HG03378 (cell line): ENCODE data around the gene SPSB1.
"Not testable (repeated sequence)": the region's sequence is repeated elsewhere in the genome, so short reads cannot be mapped to it uniquely, and the experiment has no call there.

Experiments
- ATAC-seq: cut with Tn5 transposase; IDR thresholded peaks from one replicate; pipeline ENCODE4 v1.9.1; 2021; ENCODE audit warnings: mild to moderate bottlenecking, moderate library complexity; ENCODE audit not compliant: unreplicated experiment

Gene SPSB1

DNA sequence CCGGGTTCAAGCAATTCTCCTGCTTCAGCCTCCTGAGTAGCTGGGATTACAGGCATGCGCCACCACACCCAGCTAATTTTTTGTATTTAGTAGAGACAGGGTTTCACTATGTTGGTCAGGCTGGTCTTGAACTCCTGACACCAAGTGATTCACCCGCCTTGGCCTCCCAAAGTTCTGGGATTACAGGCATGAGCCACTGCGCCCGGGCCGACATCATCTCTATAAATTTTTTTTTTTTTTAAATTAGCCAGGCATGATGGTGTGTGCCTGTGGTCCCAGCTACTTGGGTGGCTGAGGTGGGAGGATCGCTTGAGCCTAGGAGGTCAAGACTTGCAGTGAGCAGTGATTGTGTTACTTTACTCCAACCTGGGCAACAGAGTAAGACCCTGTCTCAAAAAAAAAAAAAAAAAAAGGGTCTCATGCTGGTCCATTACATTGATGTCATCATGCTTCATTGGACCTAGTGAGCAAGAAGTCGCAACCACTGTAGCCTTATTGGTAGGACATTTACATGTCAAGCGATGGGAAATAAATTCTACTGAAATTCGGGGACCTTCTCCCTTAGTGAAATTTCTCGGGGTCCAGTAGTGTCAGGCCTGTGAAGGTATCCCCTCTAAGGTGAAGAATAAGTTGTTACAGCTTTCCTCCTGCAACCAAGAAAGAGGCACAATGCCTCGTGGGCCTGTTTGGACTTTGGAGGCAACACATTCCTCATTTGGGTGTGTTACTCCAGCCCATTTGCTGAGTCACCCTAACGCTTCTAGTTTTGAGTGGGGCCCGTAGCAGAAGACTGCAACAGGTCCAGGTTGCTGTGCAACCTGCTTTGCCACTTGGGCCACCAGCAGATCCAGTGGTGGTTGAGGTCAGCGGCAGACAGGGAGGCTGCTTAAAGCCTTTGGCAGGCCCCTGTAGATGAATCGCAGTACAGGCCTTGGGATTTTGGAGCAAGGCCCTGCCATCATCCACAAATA, 7.2 kb downstream of the SPSB1 start:
- not testable (repeated sequence) for ATAC-seq

DNA sequence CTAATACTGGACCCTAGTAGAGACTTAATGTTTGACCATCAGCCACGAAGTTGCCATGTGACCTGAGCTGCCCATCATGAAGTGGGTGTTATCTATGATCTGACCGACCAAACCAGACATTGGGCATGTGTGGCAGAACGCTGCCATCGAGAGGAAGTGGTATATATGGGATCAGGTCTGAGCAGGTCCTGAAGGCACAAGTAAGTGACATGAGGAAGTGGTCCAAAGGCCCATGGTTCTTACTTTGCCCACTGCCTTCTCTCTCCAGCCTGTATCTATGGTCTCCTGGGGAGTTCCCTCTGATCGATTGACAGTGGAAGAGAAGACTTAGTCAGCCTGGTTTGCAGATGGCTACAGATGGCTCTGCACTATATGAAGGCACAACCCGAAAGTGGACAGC, 7.9 kb downstream of the SPSB1 start:
- ATAC-seq: no peak

DNA sequence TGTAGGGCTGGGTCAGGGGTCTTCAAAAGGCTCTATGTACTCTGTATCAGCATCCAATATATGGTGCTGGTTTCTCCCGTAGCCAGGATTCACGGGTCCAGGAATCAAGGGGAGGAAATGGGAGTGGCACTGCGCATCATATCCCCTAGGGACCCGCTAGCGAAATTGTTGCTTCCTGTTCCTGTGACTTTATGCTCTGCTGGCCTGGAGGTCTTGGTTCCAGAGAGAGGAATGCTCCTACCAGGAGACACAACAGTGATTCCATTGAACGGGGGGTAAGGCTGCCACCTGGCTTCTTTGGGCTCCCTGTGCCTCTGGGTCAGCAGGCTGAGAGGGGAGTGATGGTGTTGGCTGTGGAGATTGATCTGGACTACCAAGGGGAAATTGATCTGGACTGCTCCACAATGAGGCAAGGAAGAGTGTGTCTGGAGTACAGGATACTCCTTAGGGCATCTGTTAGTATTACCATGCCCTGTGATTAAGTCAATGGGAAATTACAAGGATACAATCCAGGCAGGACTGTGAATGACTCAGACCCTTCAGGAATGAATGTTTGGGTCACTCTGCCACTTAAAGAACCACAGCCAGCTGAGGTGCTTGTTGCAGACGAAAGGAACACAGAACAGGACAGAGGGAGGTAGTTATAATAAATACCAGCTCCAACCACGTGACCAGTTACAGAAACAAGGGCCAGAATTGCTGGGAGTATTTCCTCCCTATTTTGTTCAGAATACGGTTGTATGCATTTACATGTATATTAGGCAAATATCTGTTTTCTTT, 10.2 kb downstream of the SPSB1 start:
- no peak for ATAC-seq

DNA sequence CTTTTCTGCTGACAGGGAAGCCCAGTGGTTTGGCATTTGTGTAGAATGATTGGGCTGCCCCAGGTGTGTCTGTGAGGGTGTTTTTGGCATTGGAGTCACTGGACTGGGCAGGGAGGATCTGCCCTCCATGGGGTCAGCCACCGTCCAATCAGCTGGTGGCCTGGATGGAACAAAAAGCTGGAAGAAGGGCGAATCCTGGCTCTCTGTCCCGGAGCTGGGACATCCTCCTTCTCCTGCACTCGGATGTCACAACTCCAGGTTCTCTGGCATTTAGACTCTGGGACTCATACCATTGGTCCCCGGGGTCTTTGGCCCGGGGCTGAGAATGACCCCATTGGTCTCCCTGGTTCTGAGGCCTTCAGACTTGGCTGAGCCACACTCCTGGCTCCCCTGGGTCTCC, 11.2 kb downstream of the SPSB1 start:
- ATAC-seq: no peak

DNA sequence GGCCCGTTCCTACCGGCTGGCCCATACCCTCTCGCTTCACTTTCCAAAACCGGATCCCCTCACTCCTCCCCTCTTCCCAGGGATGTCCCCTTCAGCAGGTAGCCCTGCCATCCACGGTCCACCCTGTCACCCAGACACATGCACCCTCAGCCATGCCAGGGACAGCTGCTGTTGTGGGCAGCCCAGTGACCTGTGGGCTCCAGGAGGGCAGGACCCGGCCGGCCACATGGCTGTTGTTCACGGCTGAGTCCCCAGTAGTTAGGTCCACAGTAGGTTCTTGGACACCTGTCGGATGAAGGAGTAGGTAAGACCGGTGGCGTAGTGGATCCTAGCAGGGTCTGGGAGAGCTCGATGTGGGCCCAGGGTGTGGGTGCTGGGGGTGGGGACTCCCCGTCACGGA, 12.5 kb downstream of the SPSB1 start:
- no peak for ATAC-seq

DNA sequence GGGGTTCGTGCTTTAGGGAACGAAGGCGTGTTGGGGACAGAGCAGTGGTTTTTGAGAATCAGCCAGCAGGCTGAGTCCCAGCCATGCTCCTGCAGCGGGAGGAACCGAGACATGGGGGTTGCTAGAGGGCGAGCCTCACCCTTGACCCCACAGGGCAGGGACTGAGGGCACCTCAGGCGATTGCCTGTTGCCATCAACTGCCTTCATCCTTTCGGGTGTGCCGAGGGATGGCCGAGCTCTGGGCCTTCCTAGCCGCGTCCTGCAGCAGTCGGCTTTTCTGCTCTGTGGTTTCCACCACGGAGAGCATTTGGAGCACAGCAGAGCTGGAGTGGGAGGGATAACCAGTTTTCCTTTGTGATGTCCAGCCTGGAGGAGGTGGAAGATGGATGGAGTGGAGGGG, 13.3 kb downstream of the SPSB1 start:
- ATAC-seq: no peak

DNA sequence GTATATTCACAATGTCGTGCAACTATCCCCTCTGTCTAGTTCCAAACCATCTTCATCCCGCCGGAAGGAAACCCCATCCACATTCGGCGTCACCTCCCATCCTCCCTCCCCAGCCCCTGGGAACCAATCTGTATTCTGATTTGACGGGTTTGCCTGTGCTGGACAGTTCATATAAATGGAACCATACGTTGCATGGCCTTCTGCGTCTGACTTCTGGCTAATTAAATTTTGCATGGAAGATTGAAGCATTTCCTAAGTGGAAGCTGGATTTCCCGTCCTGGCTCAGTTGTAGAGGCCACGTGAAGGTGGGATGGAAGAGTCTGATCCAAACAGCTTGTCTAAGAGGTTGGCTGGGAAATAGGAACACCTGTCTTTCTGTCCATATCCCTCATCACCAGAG, 14.6 kb downstream of the SPSB1 start:
- no peak for ATAC-seq

DNA sequence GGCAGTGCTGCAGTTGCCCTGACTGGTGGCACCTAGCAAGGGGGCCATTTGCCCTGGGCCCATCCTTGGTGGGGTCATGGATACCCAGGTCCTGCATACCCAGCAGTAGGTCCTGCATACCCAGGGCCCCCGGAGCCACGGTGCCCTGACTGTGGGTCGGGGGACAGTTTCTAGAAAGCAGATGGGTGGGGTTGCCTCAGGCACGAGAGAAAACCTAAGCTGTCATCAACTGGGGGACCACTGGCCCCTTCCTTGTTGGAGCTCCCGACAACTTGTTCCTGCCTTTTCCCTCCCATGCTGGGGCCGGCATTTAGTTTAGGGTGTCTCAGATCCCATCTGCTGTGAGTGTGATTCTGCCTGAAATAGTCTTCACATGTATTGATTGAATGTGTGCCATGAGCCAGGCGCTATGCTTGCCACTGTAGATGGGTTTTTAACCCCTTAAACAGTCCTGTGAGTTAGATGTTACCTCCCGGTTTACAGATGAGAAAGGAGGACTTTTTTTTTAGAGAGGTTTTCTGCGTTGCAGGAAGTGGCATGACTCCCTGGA, 15.6 kb downstream of the SPSB1 start:
- no peak for ATAC-seq

DNA sequence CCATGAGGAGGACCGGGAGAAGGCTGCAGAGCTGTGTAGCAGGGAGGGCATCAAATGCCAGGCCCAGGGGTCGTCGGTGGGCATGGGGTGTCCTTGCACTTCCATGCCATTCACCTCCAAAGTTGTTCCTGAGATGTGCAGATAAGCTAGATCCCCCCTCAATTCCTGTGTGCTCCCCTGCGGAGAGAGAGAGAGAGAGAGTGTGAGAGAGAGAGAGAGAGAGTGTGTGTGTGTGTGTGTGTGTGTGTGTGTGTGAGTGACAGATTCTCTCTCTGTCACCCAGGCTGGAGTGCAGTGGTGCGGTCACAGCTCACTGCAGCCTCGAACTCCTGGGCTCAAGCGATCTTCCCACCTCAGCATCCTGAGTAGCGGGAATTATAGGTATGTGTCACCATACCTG, 16.4 kb downstream of the SPSB1 start:
- ATAC-seq: no peak

DNA sequence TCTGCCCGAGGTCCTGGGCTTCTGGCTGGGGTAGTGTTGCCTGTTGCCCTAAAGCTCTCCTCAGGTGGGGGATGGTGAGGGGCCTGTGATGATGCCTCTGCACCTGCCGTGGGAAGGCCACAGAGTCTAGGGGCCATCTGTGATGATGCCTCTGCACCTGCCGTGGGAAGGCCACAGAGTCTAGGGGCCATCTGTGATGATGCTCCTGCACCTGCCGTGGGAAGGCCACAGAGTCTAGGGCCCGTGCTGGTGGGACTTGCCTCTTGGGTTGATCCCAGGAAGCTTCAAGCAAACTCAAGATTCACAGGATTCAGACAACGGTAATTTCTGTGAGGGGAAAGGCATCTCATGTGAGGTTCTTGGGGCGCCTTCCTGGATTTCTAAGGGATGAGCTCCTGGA, 17.3 kb downstream of the SPSB1 start:
- no peak for ATAC-seq

DNA sequence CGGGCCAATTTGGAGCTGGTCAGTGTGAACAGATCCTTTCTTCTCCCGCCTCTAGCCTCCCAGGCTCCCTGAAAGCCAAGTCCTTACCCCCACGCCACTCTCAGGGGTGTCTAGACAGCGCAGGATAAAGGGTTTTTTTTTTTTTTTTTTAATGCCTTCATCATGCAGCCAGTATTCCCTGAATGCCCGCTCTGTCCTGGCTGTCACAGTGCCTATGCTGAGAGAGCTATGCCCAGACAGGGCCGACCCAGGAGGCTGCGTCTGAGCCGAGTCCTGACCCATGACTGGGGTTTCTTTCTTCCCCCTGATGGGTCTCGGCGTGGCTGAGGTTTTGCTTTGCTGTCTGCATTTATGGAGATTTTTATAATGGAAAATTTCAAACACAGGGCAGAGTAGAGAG, 18.3 kb downstream of the SPSB1 start:
- ATAC-seq: no peak

DNA sequence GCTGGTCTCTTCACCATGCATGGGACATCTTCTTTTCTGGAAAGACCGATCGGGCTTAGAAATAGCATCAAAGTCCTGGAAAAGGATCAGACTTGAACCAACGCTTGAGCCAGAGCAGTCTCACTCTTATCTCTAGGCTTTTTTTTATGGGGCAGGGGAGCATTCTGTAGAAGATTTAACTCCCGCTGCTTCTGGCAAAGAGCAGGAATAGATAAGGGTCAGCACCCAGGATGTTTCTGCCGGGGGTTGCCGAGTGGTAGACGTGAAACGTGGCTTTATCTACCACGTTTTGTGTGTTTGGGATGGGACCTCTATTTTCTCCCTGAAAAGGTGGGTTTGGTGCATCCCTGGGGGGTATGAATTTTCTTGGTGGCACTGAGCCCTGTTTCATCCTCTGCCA, 18.8 kb downstream of the SPSB1 start:
- no peak for ATAC-seq

DNA sequence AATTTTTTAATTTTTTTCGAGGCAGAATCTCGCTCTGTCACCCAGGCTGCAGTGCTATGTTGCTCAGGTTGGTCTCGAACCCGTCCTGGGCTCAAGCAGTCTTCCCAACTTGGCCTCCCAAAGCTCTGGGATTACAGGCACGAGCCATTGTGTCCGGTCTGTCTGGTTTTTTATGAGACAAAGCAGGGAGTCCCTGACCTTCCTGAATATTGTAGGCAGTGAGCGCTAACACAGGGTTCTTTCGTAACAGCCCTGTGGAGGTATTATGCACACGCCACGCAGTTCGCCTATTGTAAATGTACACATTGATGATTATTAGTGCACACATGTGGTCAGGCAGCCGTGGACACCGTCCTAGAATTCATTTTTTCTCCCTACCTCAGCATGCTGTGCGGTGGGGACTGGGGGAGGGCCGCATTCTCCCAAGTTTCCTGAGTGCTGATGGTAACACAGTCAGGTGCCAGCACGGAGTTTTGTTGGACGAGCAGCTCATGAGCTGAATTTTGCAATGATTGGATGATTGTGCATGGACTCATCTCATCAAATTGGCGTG, 19.6 kb downstream of the SPSB1 start:
- no peak for ATAC-seq

DNA sequence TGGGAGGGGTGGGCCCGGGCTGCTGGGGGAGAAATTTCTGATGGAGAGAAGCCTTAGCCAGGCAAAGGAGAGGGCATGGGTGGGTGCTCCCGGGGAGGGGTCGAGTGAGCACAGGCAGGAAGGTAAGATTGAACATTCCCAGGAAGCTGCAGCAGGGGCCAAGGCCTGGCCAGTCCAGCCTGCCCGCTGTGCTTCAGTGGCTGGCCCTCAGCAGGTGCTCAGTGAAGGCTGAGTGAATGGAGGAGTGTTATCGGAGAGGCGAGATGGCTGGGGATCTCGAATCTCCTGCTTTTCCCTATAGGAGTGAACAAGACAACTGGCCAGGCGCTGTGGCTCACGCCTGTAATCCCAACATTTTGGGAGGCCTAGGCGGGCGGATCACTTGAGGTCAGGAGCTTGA, 20.9 kb downstream of the SPSB1 start:
- ATAC-seq: no peak

DNA sequence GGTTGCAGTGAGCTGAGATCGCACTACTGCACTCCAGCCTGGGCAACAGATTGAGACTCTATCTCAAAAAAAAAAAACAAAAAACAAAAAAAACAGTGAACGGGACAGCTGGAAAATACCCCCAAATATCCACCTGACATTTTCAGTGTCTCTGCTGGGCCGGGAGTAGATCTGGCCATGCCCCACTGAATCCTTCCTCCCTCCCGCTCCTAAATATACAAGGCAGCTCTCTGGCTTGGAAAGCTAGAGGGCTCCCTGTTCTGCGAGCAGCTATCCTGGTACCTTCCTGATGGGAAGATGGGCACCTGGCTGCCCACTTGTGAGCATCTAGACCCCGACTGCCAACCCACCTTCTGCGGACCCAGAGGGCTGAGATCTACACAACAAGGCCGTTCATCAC, 21.4 kb downstream of the SPSB1 start:
- no peak for ATAC-seq

DNA sequence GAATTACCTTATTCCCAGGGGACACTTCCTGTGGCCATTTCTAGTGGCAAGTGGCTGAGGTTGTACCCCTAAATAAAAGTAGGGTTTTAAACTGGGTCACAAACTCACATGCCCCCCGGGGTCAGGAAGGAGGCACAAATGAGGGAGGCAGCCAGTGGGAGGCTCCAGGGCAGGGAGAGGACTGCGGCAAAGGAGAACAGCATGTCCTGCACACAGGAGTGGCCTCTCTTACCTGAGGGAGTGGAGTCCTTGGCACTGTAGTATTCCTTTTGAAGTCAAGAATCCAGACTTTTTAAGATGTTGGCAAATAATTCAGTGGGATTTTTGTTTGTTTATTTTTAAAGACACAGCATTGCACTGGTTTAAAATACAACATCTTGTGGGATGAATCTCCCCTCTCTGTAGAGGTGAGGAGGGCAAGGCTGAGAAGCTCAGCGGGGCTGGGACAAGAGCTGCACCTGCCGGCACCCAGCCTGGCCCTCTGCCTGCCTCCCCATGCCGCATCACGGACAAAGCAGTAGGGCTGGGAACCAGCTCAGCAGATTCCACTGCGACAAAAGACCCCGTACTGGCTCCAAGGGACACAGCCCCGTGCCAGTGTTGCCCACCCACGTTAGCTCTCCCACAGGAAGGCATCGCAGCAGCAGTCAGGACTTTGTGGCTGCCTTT, 22.2 kb downstream of the SPSB1 start:
- ATAC-seq: no peak

DNA sequence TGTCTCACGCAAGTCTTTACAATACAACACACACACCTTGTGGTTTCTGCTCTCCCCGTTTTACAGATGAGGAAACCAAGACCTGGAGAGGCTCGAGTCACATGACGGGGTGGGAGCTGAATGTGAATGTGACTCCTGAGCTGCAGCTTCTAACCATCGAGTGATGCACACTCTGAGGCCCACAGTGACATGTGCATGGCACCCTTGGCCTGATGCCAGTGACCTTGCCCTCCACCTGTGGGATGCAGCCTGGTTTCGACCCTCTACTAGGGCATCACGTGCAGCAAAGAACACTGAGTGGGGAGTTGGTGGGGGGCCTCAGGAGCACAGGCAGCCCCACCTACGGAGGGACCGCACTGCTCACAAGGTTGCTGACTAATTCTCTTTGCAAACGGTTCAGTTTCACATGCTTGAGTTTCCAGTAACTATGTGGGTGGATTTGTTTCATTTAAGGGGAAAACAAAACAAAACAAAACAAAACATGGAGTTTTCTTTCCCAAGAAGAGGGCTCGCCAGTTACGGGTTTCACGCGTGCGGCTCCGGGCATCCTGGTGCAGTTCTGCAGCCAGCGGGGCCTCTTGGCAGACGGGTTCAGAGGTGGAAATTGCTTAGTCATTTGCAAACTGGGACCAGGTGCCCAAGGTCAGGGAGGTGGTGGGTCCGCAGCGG, 22.9 kb downstream of the SPSB1 start:
- no peak for ATAC-seq

DNA sequence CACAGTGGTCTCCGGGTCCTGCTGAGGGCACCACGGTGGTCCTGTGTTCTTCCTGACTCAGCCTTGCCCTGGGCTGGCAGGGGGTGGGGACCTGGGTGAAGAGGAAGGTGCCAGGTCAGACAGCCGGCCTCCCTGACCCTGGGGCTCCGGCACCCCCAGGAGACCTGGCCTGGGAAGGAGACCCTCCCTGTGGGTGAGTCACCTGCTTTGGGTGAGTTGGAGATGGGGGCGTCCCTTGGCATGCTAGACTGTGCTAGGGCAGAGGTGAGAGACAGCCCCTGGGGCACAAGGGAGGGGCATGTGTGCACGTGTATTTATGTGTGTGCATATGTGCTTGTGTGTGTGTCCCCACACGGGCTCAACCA, 23.4 kb downstream of the SPSB1 start:
- no peak for ATAC-seq

DNA sequence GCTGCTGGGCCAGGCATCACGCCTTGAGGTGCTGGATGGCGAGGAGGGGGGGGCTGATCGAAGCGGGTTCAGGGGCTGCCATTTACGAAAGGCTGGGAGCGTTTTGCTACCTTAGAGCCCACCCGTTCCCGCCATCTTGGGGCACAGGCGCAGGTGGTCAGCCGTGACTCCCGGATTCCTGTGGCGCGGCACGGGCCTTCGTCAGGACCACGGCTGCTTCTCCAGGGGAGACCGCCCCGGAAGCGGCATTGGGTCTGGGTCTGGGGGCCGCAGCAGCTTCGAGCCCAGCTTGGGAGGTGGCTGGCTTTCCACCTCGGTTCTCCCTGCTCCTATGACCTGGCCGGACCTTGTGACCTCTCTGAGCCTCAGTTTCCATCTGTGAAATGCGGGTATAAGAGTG, 23.8 kb downstream of the SPSB1 start:
- ATAC-seq: no peak

DNA sequence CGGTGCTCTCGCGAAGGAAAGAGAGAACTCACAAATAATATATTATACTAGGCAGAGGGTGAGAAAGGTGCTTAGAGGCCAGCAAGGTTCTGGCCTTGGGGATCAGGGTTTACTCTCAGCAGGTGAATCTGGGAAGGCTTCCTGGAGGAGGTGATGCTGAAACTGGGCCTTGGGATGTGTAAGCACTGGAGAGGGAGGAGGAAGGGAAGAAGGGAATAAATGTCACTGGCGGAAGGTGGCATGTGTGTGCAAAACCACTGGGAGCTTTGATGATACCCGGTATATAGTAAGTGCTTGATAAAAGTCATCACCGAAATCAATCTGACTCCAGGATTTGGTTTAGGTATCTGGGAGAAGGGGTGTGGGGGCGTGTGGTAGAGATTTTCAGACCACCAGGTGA, 24.4 kb downstream of the SPSB1 start:
- no peak for ATAC-seq
